HEK293T (cell line): ENCODE results near the gene NEO1.

Source experiments
- BHLHE40 ChIP-seq: fragments of 450-650 bp; IDR thresholded peaks from 2 replicates; pipeline ENCODE4 v1.6.1; 2016; ENCODE audit warnings: mild to moderate bottlenecking, moderate library complexity, borderline replicate concordance
- FOXA1 ChIP-seq: fragments of 450-650 bp; IDR thresholded peaks from 2 replicates; pipeline ENCODE4 v1.6.1; 2016; ENCODE audit warnings: mild to moderate bottlenecking
- FOXK2 ChIP-seq: fragments of 450-650 bp; IDR thresholded peaks from 2 replicates; pipeline ENCODE4 v1.6.1; 2016; ENCODE audit warnings: mild to moderate bottlenecking
- NFRKB ChIP-seq: fragments of 450-650 bp; IDR thresholded peaks from 2 replicates; pipeline ENCODE4 v1.6.1; 2016; ENCODE audit warnings: mild to moderate bottlenecking, moderate library complexity
- PKNOX1 ChIP-seq: fragments of 450-650 bp; IDR thresholded peaks from 2 replicates; pipeline ENCODE4 v1.6.1; 2016
- SP1 ChIP-seq: fragments of 450-650 bp; IDR thresholded peaks from 2 replicates; pipeline ENCODE4 v1.6.1; 2017
- SUZ12 ChIP-seq: fragments of 450-650 bp; IDR thresholded peaks from 2 replicates; pipeline ENCODE4 v1.6.1; 2016; ENCODE audit warnings: mild to moderate bottlenecking
- TARDBP ChIP-seq: fragments of 450-650 bp; IDR thresholded peaks from 2 replicates; pipeline ENCODE4 v1.6.1; 2016

GRCh38 chr15:73053398-73053723, 1.1 kb downstream of the NEO1 start:
- TF ChIP-seq BHLHE40: no peak
- TF ChIP-seq PKNOX1: no peak
- TF ChIP-seq TARDBP: no peak
- TF ChIP-seq FOXK2: no peak
- no peak for TF ChIP-seq FOXA1
- no peak for TF ChIP-seq NFRKB
- no peak for TF ChIP-seq SP1
- no peak for TF ChIP-seq SUZ12
